HG03565 (cell line): ENCODE measurements around the gene GALNT14.

Experiments used
- ATAC-seq: cut with Tn5 transposase; IDR thresholded peaks from one replicate; pipeline ENCODE4 v1.9.1; 2021; ENCODE audit warnings: mild to moderate bottlenecking, moderate library complexity; ENCODE audit not compliant: unreplicated experiment

The GALNT14 gene

DNA sequence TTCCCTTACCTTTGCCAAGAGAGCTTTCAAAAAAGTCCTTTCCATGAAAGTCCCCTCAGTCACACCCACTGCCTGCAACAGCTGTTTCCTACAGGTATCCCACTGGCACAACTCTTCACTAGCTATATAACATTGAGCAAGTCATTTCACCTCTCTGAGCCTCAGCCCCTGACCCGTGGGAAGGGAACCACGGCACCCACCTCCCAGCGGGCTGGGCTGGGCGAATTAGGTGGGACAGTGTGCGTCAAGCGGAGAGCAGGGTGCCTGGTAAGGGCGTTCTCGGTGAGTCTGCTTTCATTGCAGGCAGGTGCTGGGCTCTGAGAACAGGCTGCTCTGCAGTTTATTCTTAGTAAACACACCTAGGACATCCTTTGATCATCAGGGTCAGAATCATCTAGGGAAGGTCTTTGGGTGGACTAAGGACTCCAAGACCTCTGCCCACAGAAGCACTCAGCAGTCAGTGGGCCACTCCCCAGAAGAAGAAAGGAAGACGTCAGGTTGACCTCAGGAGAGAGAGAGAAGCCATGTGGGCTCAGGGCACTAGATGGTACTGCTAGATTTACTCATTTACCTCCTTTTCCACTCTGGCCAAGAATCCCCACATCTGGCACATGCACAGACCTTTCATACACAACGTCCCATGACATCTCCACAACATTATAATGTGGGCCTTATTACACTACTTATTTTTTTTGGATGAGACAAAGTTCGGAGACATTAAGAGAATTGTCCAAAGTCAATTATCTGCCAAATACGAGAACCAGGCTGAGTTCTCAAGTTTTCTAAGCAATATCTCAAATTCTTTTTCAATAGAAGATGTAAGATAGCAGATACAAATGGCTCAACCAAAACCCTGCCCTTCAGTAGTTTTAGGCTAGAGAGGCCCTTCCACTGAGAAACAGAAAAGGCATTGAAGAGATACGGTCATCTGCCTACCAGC, 79.9 kb downstream of the GALNT14 start:
- ATAC-seq, result no peak

DNA sequence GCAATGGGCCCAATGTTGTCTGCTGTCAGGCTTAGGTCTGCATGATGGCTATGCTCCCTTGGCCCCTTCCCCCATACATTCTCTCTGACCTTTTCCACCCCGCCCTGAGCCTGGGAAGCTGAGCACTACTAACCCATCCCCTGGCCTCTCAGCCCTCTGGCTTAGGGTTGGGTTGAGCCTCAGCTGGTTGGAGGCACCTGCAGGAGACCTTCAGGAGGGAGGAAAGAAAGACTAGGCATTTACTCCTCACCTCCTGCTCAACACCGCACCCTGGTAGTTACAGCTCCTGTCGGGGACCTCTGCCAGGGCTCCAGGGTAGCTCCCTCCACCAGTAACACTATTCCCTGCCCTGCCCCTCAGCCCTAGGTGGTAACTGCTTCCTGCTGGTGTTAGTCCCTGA, 80.5 kb downstream of the GALNT14 start:
- no peak for ATAC-seq

DNA sequence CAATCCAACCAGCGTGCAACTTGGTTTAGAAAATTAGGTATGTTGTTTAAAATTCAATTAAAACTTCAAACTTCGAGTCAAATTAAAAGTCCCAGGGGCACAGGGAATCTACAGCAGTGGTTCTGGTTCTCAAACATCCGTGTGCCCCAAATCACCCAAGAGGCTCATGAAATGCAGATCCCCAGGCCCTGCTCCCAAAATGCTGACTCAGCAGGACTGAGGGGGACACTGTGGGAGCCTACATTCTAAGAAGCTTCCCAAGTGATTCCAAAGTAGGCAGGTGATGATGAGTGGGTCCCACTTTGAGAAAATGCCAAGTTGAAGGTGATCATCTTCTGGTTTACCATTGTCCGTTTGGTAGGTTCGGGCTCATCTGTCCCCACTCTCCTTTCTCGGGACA, 82.3 kb downstream of the GALNT14 start:
- no peak for ATAC-seq

DNA sequence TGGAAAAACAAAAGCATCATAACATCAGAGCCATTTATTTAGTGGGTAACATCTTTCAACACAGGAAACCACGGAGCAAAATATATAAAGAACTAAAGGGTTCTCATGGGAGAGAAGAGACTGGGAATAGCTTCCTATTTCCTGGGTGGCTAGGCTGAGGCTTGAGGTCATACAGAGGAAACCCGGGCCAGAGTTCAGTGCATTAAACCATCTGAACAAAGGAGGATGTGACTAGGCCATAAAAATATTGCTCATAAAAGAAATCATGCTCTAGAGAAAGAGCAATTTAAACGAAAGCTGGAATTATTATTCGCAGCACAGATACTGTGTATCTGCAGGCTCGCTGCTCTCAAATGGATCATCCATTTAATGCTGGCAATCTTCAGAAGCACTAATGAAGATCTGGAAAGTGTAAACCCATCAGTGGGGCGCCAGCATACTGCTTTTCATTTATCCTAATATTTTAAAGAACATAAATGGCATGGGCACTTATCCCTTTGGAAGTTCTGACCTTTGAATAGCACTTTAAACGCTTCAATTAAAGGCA, 83.3 kb downstream of the GALNT14 start:
- no peak for ATAC-seq

DNA sequence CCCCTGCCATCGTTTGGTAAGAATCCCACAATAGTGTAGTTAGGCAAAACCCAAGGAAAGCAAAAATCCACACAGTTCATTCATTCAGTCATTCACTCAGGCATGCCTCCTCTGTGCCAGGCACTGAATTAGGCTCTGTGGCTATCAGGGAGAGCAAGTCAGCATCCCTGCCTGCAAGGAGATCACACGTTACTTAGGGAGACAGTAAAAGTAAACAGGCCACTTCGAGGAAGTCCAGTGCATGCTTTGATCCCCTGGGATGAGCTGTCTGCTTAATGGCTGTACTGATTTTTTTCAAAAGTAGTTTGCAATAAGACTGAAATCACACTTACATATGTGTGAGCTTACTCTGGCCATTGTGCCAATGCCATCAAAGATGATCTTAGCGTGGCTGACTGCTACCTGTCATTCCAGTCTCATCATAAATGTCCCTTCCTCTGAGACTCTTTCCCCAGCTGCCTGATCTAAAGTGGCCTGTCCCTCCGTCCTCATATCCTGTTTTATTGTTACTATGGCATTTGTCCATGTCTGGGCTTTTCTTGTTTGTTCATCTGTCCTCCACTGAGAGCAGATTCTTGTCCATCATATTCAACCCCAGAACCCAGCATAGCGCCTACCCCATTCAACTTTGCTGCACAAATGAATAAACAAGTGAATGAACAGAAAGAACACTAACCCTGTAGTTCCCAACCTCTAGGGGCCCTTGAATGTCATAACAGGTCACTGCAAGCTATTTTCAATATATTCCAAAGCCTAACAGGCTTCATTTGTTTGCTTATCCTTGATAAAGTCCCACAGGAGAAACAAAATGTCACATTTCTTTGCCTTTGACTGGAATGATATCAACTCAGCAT, 84.1 kb downstream of the GALNT14 start:
- ATAC-seq, result no peak

DNA sequence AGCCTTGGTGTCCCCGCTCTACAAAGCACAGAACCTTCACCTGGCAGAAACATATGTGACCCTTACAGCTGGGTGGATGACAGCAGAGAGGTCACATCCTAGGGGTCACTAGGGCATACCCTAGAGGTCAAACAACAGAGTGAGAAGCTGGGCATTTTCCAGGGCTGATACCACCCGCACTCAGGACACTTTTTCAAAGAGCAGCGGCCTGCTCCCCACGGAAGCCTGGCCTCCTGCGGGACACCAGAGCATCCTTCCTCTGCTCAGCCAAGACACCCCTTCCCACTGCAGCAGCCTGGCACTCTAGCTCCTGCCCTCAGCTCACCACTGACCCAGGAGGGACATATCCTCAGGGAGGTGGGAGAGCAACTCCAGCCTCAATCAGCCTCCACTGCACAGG, 86.0 kb downstream of the GALNT14 start:
- no peak for ATAC-seq

DNA sequence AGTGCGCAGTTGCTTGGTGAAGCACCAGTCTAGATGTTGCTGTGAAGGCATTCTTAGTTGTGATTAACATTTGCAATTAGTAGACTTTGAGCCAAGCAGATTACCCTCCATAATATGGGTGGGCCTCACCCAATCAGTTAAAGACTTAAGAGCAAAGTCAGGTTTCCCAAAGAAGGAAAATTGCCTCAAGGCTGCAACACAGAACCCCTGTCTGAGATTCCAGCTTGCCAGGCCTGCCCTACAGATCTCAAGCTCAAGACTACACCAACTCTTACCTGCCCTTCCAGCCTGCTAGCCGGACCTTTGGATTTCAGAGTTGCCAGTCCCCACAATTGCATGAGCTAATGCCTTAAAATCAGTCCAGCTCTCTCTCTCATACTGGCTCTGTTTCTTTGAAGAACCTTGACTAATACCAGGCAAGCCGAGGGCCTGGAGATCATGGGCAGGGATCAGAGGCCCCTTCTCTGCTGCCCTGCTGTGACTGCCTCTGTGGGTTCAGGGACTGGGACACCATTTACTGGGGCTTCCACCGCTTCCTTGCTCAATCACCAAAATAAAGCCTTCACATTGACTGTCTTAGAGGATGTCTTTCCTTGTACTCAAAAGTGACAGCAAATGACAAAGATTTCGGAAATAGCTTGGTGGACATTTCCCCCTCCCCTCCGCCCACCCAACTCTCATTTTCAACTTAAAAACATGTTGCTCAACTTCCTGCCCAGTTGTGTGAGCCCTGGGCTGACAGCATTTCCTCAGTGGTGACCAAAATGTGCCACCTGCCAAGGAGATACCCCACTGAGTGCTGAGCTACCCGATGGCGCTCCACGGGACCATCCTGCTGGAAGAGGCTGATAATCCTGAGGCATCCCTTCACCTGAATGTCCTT, 86.7 kb downstream of the GALNT14 start:
- no peak for ATAC-seq

DNA sequence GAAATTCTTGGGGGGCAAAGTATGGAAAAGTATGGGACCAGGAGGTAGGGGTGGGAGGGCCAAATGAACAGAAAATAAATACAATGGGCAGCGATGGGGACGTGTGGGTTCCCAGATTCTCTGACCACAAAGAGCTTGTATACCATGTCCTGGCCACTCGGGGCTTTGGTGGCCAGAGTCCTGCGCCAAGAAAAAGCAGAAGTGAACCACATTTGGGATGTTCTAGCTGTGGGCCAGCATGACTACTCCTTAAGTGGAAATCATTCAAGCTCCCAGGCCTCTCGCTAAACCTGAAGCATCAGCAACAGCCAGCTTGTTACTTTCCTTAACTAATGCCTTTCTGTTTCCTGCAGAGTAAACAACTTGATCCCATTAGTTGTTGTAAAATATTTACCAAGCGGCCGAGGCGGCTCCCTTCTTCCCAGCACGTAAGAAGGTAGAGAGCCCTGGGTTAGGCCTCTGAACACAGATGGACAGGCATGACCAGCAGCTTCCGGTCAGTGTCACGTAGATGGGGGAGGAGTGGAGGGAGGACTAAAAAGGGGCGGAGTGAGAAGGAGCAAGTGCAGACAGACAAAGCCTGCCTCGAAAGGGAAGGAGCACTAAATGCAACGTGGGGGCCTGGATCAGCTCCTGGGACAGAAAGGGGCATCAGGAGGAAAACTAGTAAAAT, 88.2 kb downstream of the GALNT14 start:
- no peak for ATAC-seq

DNA sequence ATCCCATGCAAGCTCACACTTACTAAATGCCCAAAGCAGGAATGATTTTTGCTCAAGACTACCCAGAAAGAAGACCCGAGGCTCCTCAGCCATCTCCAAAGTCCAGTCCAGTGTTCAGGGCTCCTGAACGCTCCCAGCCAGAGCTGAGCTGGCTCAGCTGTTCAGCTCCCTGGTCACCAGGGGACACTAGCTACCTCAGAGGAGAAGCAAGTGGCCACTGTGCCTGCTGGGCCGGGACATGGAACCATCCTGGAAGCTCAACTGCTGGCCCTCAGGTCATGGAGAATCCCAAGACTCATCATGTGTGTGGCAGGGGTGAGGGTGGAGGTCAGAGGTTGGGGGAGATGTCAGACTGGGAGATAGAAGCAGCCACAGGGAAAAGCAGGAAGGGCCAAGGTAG, 89.0 kb downstream of the GALNT14 start:
- ATAC-seq, result no peak

DNA sequence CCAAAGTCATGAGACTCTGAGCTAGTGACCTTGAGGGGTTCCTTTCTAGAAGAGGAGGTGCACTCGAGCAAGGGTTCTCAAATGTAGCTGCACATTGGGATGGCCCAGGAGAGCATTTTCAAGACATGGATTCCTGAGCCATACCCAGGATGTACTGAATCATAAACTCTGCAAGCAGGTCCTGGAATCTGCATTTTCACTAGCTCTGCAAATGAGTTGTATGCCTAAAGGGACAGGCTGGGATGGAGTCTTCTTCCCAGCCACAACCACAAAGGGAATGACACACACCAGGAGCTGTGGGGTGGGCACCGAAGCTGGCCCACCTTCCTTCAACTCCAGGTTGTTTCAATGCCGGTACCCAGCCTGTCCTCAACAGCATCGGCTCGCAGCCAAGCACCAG, 90.6 kb downstream of the GALNT14 start:
- ATAC-seq, result no peak

DNA sequence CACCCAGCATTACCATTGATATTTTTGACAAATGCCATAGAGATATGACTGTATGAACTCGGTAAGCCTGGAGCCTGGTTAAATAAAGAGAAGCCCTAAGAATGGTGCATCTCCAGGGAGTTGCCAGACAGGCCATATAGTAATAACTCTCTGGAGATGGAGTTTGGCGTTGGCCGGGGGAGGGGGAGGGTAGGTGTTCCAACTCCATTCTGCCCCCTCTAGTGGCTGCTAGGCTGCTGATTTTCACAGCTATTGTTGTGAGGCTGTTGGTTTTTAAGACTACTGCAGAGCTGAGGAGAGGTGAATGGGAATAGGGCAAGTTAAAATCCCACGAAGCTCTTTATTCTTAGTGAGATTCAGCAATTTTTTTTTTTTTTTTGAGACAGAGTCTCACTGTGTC, 99.9 kb downstream of the GALNT14 start:
- no peak for ATAC-seq

DNA sequence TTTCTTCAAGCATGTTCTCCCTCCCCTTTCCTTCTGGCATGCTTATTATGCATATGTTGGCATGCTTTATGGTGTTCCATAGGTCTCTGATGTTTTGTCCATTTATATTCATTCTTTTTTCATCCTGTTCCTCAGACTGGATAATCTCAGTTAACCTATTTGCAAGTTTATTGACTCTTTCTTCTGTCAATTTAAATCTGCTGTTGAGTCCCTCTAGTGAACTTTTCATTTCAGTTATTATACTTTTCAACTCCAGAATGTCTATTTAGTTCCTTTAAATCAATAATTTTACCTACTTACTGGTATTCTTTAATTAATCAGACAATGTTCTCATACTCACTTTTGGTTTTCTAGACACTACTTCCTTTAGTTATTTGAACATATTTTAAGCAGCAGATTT, 101.2 kb downstream of the GALNT14 start:
- ATAC-seq, result no peak

DNA sequence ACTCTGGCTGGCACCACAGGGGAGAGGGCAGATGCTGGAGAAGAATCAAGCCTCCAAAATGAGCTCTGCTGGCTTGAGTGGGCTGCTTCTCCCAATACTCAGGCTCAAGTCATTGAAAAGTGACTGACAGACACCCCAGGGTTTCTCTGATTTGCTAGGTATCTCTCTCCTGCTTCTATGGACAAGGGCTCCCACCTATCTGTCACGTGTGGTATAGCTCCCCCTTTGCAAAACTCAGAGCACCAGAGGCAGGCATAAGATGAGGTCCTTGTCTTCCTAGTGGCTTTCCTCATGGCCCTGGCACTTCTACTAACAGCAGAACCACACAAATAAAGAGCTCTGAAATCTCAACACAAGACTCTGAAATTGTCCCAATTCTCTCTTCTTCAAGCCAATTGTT, 105.2 kb downstream of the GALNT14 start:
- no peak for ATAC-seq

DNA sequence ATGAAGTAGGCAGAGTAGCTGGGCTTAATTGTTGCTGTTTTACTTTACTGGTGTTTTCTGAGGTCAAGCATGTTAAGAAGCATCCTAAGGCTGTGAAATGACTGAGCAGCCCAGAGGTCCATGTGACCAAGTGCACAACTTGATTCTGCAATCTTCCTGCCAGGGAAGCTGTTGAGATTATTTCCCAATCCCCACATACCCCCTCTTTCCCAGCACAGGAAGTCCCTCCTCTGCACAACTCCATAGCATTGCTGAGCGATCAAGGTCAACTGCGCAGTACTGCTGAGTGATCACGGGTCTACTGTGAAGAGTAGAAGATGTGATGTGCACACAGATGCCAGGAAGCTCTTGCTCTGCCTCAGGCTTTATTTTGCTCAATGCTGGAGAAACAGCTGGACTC, 105.8 kb downstream of the GALNT14 start:
- no peak for ATAC-seq

DNA sequence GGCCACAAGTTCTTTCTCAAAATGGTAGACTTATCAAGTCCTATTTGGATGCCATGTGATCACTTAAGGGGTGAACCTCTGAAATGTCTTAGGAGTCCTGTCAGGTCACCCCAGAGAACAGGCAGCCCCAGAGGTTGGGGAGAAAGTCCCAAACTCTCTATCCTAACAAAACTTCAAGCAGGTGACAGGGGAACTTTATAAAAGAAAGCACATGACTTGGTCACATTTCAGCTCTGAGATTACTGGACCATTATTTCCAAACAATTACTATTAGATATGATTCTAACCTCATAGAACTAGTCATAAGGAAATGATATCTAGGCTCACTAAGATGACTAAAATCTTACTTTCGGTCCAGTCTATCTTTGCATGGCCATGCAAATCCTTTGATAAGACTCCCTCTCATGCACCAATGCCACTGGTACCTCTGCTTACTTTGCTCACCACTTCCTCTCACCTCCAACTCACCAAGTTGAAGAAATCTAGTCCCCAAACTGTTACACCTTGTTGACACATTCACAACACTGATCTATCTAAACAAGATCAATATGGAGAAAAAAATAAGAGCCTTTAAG, 107.0 kb downstream of the GALNT14 start:
- peak; percentile 98 for ATAC-seq

DNA sequence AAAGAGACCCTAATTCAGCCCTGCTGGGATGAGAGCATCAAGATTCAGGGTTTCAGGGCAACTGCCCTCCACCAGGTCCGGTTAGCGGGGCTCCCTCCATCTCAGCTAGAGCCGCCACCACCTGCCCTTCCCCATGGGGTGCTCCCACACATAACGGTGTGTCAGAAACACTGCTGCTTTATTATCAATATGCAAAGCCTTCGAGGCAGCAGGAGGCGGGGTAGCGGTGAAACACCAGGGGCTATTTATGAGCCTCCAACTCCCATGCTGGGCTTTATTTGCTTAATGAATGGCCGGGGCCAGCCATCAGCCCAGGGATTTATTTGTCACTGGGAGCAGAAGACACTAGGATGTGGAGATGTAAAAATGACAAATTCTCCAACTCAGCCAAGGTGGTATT, 109.8 kb downstream of the GALNT14 start:
- ATAC-seq, result no peak

DNA sequence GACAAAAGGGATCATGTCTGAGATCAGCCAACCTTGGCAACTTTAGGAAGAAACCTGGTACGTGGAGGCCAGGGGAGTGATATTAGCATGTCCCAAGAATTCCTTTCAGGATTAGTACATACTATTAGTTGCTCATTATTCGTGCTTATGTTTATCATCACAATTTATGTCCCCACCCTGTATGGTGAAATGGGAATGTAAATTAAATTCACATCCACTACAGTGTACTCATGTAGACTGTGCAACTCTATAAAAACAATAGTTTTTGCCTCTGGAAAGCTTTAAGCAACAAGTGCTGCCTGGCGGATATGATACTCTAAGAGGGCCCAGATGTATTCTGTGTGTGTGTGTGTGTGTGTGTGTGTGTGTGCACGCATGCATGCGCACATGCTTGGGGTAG, 110.7 kb downstream of the GALNT14 start:
- no peak for ATAC-seq

DNA sequence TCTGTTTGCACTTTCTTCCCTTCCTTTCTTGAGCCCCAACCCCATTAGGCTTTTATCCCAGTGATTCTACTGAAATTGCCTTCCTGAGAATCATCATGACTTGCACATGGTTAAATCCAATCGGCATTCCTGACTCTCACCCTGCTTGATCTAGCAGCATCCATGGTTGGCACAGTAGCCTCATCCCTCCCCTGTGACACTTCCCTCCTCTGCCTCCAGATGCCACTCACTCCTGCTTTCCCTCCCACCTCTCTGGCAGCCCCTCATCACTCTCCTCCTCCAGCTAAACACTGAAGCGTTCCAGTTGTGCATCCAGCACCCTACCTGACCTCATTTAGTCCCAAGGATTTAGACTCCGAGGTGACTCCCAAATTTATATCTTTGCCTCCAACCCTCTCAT, 114.7 kb downstream of the GALNT14 start:
- ATAC-seq, result no peak

DNA sequence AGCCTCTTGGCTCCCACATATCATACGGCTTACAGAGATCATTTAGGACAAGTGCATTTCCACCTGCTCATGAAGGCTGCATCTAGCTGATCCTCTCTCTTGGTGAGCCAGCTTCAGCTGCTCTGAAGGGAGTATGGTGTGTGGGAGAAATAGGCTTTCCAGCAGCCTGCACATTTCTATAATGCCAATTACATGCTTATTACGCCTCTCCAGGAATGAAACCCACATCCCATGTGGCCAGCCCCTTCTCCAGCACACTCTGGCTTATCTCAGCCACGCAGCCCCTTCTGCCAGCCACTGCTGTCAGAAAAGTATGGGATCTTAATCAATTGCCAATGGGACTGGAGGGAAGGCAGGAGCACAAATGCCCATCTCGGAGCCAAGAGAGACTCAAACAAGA, 117.5 kb downstream of the GALNT14 start:
- ATAC-seq, result no peak

DNA sequence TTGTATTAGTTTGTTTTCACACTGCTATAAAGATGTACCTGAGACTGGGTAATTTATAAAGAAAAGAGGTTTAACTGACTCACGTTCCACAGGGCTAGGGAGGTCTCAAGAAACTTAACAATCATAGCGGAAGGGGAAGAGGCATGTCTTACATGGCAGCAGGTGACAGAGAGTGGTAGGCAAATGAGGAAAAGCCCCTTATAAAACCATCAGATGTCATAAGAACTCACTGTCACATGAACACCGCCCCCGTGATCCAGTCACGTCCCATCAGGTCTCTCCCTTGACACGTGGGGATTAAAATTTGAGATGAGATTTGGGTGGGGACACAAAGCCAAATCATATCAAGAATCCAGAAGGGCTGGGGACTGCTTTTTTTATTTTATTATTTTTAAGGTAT, 120.0 kb downstream of the GALNT14 start:
- ATAC-seq, result no peak
